Activated naive CD8-positive, alpha-beta T cell treated with anti-CD3 and anti-CD28 coated beads for 36 hours (primary cell): Measurements from ENCODE around the gene CYYR1. TPM values are rescaled to one million over a fixed set of nuclear protein-coding genes. Genes with fewer than 3 reads are reported as not detected.

Experiments
- DNase-seq: peaks from one replicate; pipeline ENCODE4 v3.0.0; 2021
- H3K27ac Mint-ChIP-seq: one replicate; pipeline ENCODE4 v1.8.0; 2022; ENCODE audit warnings: mild to moderate bottlenecking, moderate library complexity, mixed read lengths
- H3K27me3 Mint-ChIP-seq: one replicate; pipeline ENCODE4 v1.8.0; 2022; ENCODE audit warnings: mild to moderate bottlenecking, mixed read lengths
- H3K36me3 Mint-ChIP-seq: one replicate; pipeline ENCODE4 v1.8.0; 2021; ENCODE audit warnings: mild to moderate bottlenecking, mixed read lengths
- H3K4me1 Mint-ChIP-seq: one replicate; pipeline ENCODE4 v1.8.0; 2021; ENCODE audit warnings: mixed read lengths
- H3K4me3 Mint-ChIP-seq: one replicate; pipeline ENCODE4 v1.8.0; 2022; ENCODE audit warnings: mild to moderate bottlenecking, moderate library complexity, mixed read lengths
- H3K9me3 Mint-ChIP-seq: one replicate; pipeline ENCODE4 v1.8.0; 2022; ENCODE audit warnings: mixed read lengths
- total RNA-seq, 2 experiments: library from RNA; stranded (reverse); gene quantifications; one replicate each; pipeline ENCODE4 v1.2.3, GENCODE V29; 2021

CYYR1 gene
- total RNA-seq, 2 experiments from 2014 or later = not detected

- no peak overlapping the region for H3K4me3 Mint-ChIP-seq
- no peaks in the 10 kb centered on the region for H3K4me1 Mint-ChIP-seq
- H3K27ac Mint-ChIP-seq = no peak overlapping the region
- no peak for DNase-seq
- H3K27me3 Mint-ChIP-seq = no peaks in the 10 kb centered on the region
- no peaks in the 10 kb centered on the region for H3K9me3 Mint-ChIP-seq
- H3K36me3 Mint-ChIP-seq = no peaks in the 10 kb centered on the region
Observed at GRCh38 chr21:26528882-26529281, 44.2 kb downstream of the CYYR1 start.

- Mint-ChIP-seq H3K27me3 (no peaks in the 10 kb centered on the region), H3K4me1 (no peaks in the 10 kb centered on the region), H3K36me3 (no peaks in the 10 kb centered on the region), H3K27ac (no peak overlapping the region), H3K9me3 (no peaks in the 10 kb centered on the region), H3K4me3 (no peak overlapping the region)
- DNase-seq = no peak
Observed at GRCh38 chr21:26522704-26523103, 50.4 kb downstream of the CYYR1 start.

- Mint-ChIP-seq H3K27me3 (no peaks in the 10 kb centered on the region), H3K4me3 (no peak overlapping the region), H3K27ac (no peak overlapping the region), H3K36me3 (no peaks in the 10 kb centered on the region), H3K9me3 (no peaks in the 10 kb centered on the region), H3K4me1 (no peaks in the 10 kb centered on the region)
- DNase-seq = no peak
Observed at GRCh38 chr21:26519142-26519541, 53.9 kb downstream of the CYYR1 start.

- DNase-seq = no peak
- Mint-ChIP-seq H3K4me1 (no peaks in the 10 kb centered on the region), H3K9me3 (no peaks in the 10 kb centered on the region)
Observed at GRCh38 chr21:26515257-26515656, 57.8 kb downstream of the CYYR1 start.

GRCh38 chr21:26513212-26513611 lies 59.9 kb downstream of the CYYR1 start:
- H3K4me1 Mint-ChIP-seq = no peaks in the 10 kb centered on the region
- H3K9me3 Mint-ChIP-seq = no peaks in the 10 kb centered on the region
- H3K27ac Mint-ChIP-seq = no peak overlapping the region
- H3K27me3 Mint-ChIP-seq = no peaks in the 10 kb centered on the region
- DNase-seq = no peak
- H3K36me3 Mint-ChIP-seq = no peaks in the 10 kb centered on the region
- H3K4me3 Mint-ChIP-seq = no peak overlapping the region

More at GRCh38 chr21:26515257-26515656, 57.8 kb downstream of the CYYR1 start:
- Mint-ChIP-seq H3K36me3 (no peaks in the 10 kb centered on the region), H3K4me3 (no peak overlapping the region), H3K27ac (no peak overlapping the region), H3K27me3 (no peaks in the 10 kb centered on the region)

GRCh38 chr21:26512664-26513063 lies 60.4 kb downstream of the CYYR1 start:
- Mint-ChIP-seq H3K4me1 (no peaks in the 10 kb centered on the region), H3K9me3 (no peaks in the 10 kb centered on the region), H3K36me3 (no peaks in the 10 kb centered on the region), H3K4me3 (no peak overlapping the region), H3K27ac (no peak overlapping the region), H3K27me3 (no peaks in the 10 kb centered on the region)
- no peak for DNase-seq

- H3K4me1 Mint-ChIP-seq = no peaks in the 10 kb centered on the region
- no peaks in the 10 kb centered on the region for H3K36me3 Mint-ChIP-seq
- H3K27me3 Mint-ChIP-seq = no peaks in the 10 kb centered on the region
- H3K9me3 Mint-ChIP-seq = no peaks in the 10 kb centered on the region
- DNase-seq = no peak
- H3K27ac Mint-ChIP-seq = no peak overlapping the region
- H3K4me3 Mint-ChIP-seq = no peak overlapping the region
Observed at GRCh38 chr21:26508903-26509302, 64.2 kb downstream of the CYYR1 start.

GRCh38 chr21:26506956-26507355 lies 66.1 kb downstream of the CYYR1 start:
- no peak for DNase-seq
- H3K4me3 Mint-ChIP-seq = no peak overlapping the region
- no peak overlapping the region for H3K27ac Mint-ChIP-seq
- H3K27me3 Mint-ChIP-seq = no peaks in the 10 kb centered on the region
- no peaks in the 10 kb centered on the region for H3K36me3 Mint-ChIP-seq
- no peaks in the 10 kb centered on the region for H3K4me1 Mint-ChIP-seq
- no peaks in the 10 kb centered on the region for H3K9me3 Mint-ChIP-seq

GRCh38 chr21:26505211-26505610 lies 67.9 kb downstream of the CYYR1 start:
- no peak overlapping the region for H3K4me3 Mint-ChIP-seq
- H3K36me3 Mint-ChIP-seq = no peaks in the 10 kb centered on the region
- no peaks in the 10 kb centered on the region for H3K4me1 Mint-ChIP-seq
- no peaks in the 10 kb centered on the region for H3K27me3 Mint-ChIP-seq
- H3K9me3 Mint-ChIP-seq = no peaks in the 10 kb centered on the region
- DNase-seq = no peak
- no peak overlapping the region for H3K27ac Mint-ChIP-seq

- H3K4me3 Mint-ChIP-seq = no peak overlapping the region
- no peak for DNase-seq
- H3K9me3 Mint-ChIP-seq = no peaks in the 10 kb centered on the region
- peaks cover under 1% of the 10 kb centered on the region for H3K27me3 Mint-ChIP-seq
- H3K27ac Mint-ChIP-seq = no peak overlapping the region
- H3K36me3 Mint-ChIP-seq = no peaks in the 10 kb centered on the region
- H3K4me1 Mint-ChIP-seq = no peaks in the 10 kb centered on the region
Observed at GRCh38 chr21:26503414-26503813, 69.7 kb downstream of the CYYR1 start.

GRCh38 chr21:26501495-26502021 lies 71.5 kb downstream of the CYYR1 start:
- Mint-ChIP-seq H3K9me3 (no peaks in the 10 kb centered on the region), H3K27me3 (peaks cover 4% of the 10 kb centered on the region), H3K36me3 (no peaks in the 10 kb centered on the region), H3K4me1 (no peaks in the 10 kb centered on the region), H3K4me3 (no peak overlapping the region), H3K27ac (no peak overlapping the region)
- no peak for DNase-seq

GRCh38 chr21:26499495-26499894 lies 73.6 kb downstream of the CYYR1 start:
- H3K4me1 Mint-ChIP-seq = no peaks in the 10 kb centered on the region
- H3K27ac Mint-ChIP-seq = no peak overlapping the region
- no peaks in the 10 kb centered on the region for H3K36me3 Mint-ChIP-seq
- peaks cover 6% of the 10 kb centered on the region for H3K27me3 Mint-ChIP-seq
- H3K4me3 Mint-ChIP-seq = no peak overlapping the region
- H3K9me3 Mint-ChIP-seq = no peaks in the 10 kb centered on the region
- DNase-seq = no peak

- Mint-ChIP-seq H3K9me3 (no peaks in the 10 kb centered on the region), H3K27me3 (peaks cover 6% of the 10 kb centered on the region), H3K4me3 (no peak overlapping the region), H3K36me3 (no peaks in the 10 kb centered on the region), H3K27ac (no peak overlapping the region), H3K4me1 (no peaks in the 10 kb centered on the region)
- DNase-seq = no peak
Observed at GRCh38 chr21:26495283-26495849, 77.7 kb downstream of the CYYR1 start.

GRCh38 chr21:26491663-26492062 lies 81.4 kb downstream of the CYYR1 start:
- Mint-ChIP-seq H3K36me3 (no peaks in the 10 kb centered on the region), H3K27me3 (peaks cover 3% of the 10 kb centered on the region), H3K4me3 (no peak overlapping the region), H3K9me3 (peaks cover 2% of the 10 kb centered on the region), H3K27ac (no peak overlapping the region), H3K4me1 (no peaks in the 10 kb centered on the region)
- no peak for DNase-seq

GRCh38 chr21:26490771-26491170 lies 82.3 kb downstream of the CYYR1 start:
- no peaks in the 10 kb centered on the region for H3K4me1 Mint-ChIP-seq
- H3K36me3 Mint-ChIP-seq = no peaks in the 10 kb centered on the region
- DNase-seq = no peak
- H3K27me3 Mint-ChIP-seq = peaks cover 3% of the 10 kb centered on the region
- H3K9me3 Mint-ChIP-seq = peaks cover 2% of the 10 kb centered on the region
- no peak overlapping the region for H3K27ac Mint-ChIP-seq
- H3K4me3 Mint-ChIP-seq = no peak overlapping the region

GRCh38 chr21:26489781-26490180 lies 83.3 kb downstream of the CYYR1 start:
- Mint-ChIP-seq H3K27ac (no peak overlapping the region), H3K36me3 (no peaks in the 10 kb centered on the region)

More at GRCh38 chr21:26489781-26490180, 83.3 kb downstream of the CYYR1 start:
- Mint-ChIP-seq H3K4me1 (no peaks in the 10 kb centered on the region), H3K9me3 (peaks cover 2% of the 10 kb centered on the region), H3K4me3 (no peak overlapping the region), H3K27me3 (no peaks in the 10 kb centered on the region)
- no peak for DNase-seq
